Gastroesophageal sphincter (tissue), 4 donors: ENCODE results near the gene NANS. TPM values are rescaled to one million over a fixed set of nuclear protein-coding genes. Genes with fewer than 3 reads are reported as not detected.

Source experiments
- ATAC-seq: fragments of 150-250 bp; one replicate; pipeline ENCODE4 v1.9.1; 2016; ENCODE audit warnings: mild to moderate bottlenecking, moderate library complexity
- H3K27ac ChIP-seq, 4 donors: fragments of 200-600 bp; sonication (generic) in 3 of 4; 1 replicate in 3 of 4; 2 replicates in 1 of 4; pipeline ENCODE4 v1.5.1; 2016 to 2019
- H3K27me3 ChIP-seq: fragments of 200-600 bp; sonication (generic); one replicate; pipeline ENCODE4 v1.5.1; 2019
- H3K36me3 ChIP-seq, 2 donors: fragments of 200-600 bp; sonication (generic); one replicate each; pipeline ENCODE4 v1.5.1; 2019; ENCODE audit warnings: control low read depth in 1 of 2
- H3K4me1 ChIP-seq, 3 donors: fragments of 200-600 bp; sonication (generic); 1 replicate in 2 of 3; 2 replicates in 1 of 3; pipeline ENCODE4 v1.5.1; 2016 to 2019; ENCODE audit warnings: control low read depth in 2 of 3
- H3K4me3 ChIP-seq, 2 donors: fragments of 200-600 bp; sonication (generic); one replicate each; pipeline ENCODE4 v1.5.1; 2019; ENCODE audit warnings: mild to moderate bottlenecking in 1 of 2, moderate library complexity in 1 of 2
- H3K9me3 ChIP-seq, 3 donors: fragments of 200-600 bp; sonication (generic); one replicate each; pipeline ENCODE4 v1.5.1; 2017 to 2019; ENCODE audit warnings: control low read depth in 2 of 3
- EP300 ChIP-seq: sonication (generic); formaldehyde crosslinking; IDR thresholded peaks from one replicate; pipeline ENCODE4 v1.6.1; 2017; ENCODE audit warnings: antibody characterized with exemption, mild to moderate bottlenecking
- POLR2A ChIP-seq, 2 donors: fragments of 450-650 bp; IDR thresholded peaks; one replicate each; pipeline ENCODE4 v1.6.1; 2017; ENCODE audit warnings: antibody characterized with exemption in 2 of 2, mild to moderate bottlenecking in 2 of 2, moderate library complexity in 1 of 2
- POLR2AphosphoS5 ChIP-seq: sonication (generic); formaldehyde crosslinking; IDR thresholded peaks from one replicate; pipeline ENCODE4 v1.6.1; 2017; ENCODE audit warnings: antibody characterized with exemption
- WGBS, 2 donors: methylation state at CpG; one replicate each; pipeline ENCODE4 v1.1.5; 2018; ENCODE audit warnings: low coverage in 1 of 2; 5-methylcytosine and 5-hydroxymethylcytosine counted together
- total RNA-seq, 4 donors: library from RNA; depleted of rRNA; stranded (reverse); fragments of >200 nt; gene quantifications; one replicate each; pipeline ENCODE4 v1.1.0, GENCODE V29; 2016
- TF ChIP-seq, protein P1 (sequence below), 4 experiments: fragments of 200-600 bp in 2 of 4; fragments of 450-650 bp in 2 of 4; sonication (generic) in 1 of 4; IDR thresholded peaks; one replicate each; pipeline ENCODE4 v1.5.1; 2017 to 2019; ENCODE audit warnings: antibody characterized with exemption in 4 of 4, mild to moderate bottlenecking in 2 of 4, moderate library complexity in 2 of 4

Gene NANS
- total RNA-seq, 4 donors from 2014 or later: 21.5 to 58.3 (median 40.0) TPM

- peak; percentile 53 for TF ChIP-seq POLR2AphosphoS5
- TF ChIP-seq, protein P1, sequence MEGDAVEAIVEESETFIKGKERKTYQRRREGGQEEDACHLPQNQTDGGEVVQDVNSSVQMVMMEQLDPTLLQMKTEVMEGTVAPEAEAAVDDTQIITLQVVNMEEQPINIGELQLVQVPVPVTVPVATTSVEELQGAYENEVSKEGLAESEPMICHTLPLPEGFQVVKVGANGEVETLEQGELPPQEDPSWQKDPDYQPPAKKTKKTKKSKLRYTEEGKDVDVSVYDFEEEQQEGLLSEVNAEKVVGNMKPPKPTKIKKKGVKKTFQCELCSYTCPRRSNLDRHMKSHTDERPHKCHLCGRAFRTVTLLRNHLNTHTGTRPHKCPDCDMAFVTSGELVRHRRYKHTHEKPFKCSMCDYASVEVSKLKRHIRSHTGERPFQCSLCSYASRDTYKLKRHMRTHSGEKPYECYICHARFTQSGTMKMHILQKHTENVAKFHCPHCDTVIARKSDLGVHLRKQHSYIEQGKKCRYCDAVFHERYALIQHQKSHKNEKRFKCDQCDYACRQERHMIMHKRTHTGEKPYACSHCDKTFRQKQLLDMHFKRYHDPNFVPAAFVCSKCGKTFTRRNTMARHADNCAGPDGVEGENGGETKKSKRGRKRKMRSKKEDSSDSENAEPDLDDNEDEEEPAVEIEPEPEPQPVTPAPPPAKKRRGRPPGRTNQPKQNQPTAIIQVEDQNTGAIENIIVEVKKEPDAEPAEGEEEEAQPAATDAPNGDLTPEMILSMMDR (IDR thresholded peaks at IDR 0.05): no peak
- no peak for TF ChIP-seq EP300
- ATAC-seq: peak; percentile 71
- Histone ChIP-seq H3K4me3 (no peak overlapping the region), H3K36me3 (peaks cover 3 to 95% of the 10 kb centered on the region in 2 donors), H3K9me3 (no peaks in the 10 kb centered on the region), H3K27me3 (no peaks in the 10 kb centered on the region), H3K27ac (peak overlapping the region in 3 of 4 donors; percentile 5 to 31 (median 12)), H3K4me1 (peaks cover 0 to 22% (median 0%) of the 10 kb centered on the region in 3 donors)
- 18 to 30% methylated on average over 1 of the region's 1 CpG for WGBS, 2 donors
These were observed 46.6 kb upstream of the NANS start for GRCh38 chr9:98009936-98010335.

DNA sequence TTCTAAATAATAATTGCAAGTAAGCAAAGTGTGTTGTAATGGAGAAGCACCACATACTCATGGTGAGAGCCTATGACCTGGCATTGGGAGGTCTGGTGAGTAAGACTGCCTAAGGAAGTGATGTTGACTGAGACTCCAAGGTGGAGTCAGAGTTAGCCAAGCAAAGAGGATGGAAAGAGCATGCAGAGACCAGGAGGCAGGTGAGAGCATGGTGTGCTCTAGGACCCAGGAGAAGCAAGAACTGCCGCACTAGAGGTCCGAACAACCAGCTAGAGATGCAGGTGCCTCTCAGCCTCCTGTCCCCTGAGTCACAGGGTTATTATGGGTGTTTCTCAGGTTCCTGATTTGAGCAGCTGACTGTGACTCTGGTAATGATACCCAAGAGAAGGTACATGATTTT lies 46.1 kb upstream of the NANS start:
- peak overlapping the region in 2 of 4 donors; percentile 4 to 16 for H3K27ac ChIP-seq
- H3K27me3 ChIP-seq: no peaks in the 10 kb centered on the region
- ATAC-seq: peak; percentile 50
- TF ChIP-seq, protein P1 (IDR thresholded peaks at IDR 0.05): no peak
- TF ChIP-seq POLR2A (IDR thresholded peaks at IDR 0.05) (no peak), EP300 (no peak), POLR2AphosphoS5 (no peak)
- no peaks in the 10 kb centered on the region for H3K9me3 ChIP-seq
- 0 to 16% methylated on average over 2 of the region's 2 CpGs for WGBS, 2 donors
- no peak overlapping the region for H3K4me3 ChIP-seq
- peaks cover 3 to 95% of the 10 kb centered on the region in 2 donors for H3K36me3 ChIP-seq
- peaks cover 0 to 22% (median 0%) of the 10 kb centered on the region in 3 donors for H3K4me1 ChIP-seq

GRCh38 chr9:98011122-98011521 lies 45.4 kb upstream of the NANS start:
- no peaks in the 10 kb centered on the region for H3K27me3 ChIP-seq
- no peak overlapping the region for H3K27ac ChIP-seq
- no peaks in the 10 kb centered on the region for H3K9me3 ChIP-seq
- peaks cover 3 to 95% of the 10 kb centered on the region in 2 donors for H3K36me3 ChIP-seq
- ATAC-seq: no peak
- no peak for TF ChIP-seq POLR2A (IDR thresholded peaks at IDR 0.05)
- TF ChIP-seq EP300: no peak
- TF ChIP-seq, protein P1 (IDR thresholded peaks at IDR 0.05): no peak
- no peak for TF ChIP-seq POLR2AphosphoS5
- H3K4me3 ChIP-seq: no peak overlapping the region
- peaks cover 0 to 22% (median 0%) of the 10 kb centered on the region in 3 donors for H3K4me1 ChIP-seq
- WGBS, 2 donors: 79 to 80% methylated on average over 7 of the region's 7 CpGs

- H3K27ac ChIP-seq: no peak overlapping the region
- no peaks in the 10 kb centered on the region for H3K9me3 ChIP-seq
- H3K4me3 ChIP-seq: no peak overlapping the region
- TF ChIP-seq, protein P1 (IDR thresholded peaks at IDR 0.05): no peak
- TF ChIP-seq EP300 (no peak), POLR2A (IDR thresholded peaks at IDR 0.05) (no peak), POLR2AphosphoS5 (no peak)
- no peak for ATAC-seq
- no peaks in the 10 kb centered on the region for H3K4me1 ChIP-seq
- H3K27me3 ChIP-seq: no peaks in the 10 kb centered on the region
- H3K36me3 ChIP-seq: peaks cover 3 to 98% of the 10 kb centered on the region in 2 donors
- WGBS, 2 donors: 83 to 89% methylated on average over 4 of the region's 4 CpGs
These were observed 40.3 kb upstream of the NANS start for GRCh38 chr9:98016137-98016680.

GRCh38 chr9:98017306-98017705 lies 39.2 kb upstream of the NANS start:
- no peak overlapping the region for H3K4me3 ChIP-seq
- ATAC-seq: no peak
- H3K4me1 ChIP-seq: no peaks in the 10 kb centered on the region
- H3K27me3 ChIP-seq: no peaks in the 10 kb centered on the region
- 62 to 85% methylated on average over 1 of the region's 1 CpG for WGBS, 2 donors
- no peak for TF ChIP-seq POLR2AphosphoS5
- no peak overlapping the region for H3K27ac ChIP-seq
- no peaks in the 10 kb centered on the region for H3K9me3 ChIP-seq
- peaks cover 3 to 98% of the 10 kb centered on the region in 2 donors for H3K36me3 ChIP-seq
